Measurements from ENCODE around the gene LIN28A.
A peak's percentile ranks its signal among the peaks of the same experiment; 100 is the strongest.

LIN28A gene

DNA sequence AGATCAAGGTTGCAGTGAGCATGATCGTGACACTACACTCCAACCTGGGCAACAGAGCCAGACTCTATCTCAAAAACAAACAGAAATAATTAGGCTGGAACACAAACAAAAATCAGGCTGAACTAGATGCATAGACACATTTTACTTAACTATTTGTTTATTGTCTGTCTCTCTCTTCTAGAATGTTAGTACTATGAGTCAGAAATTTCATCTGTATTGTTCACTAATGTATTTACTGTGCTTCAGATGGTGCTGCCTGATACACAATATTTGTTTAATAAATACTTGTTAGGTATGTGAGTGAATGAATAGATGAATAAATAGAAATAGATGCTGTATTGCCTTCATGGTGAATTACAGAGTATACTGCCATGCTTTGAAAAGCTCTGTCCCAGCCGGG lies 6.0 kb upstream of the LIN28A start:
- no peak for DNase-seq (ENCODE audit: extremely low read depth, low read depth)
- TF ChIP-seq, protein P1, sequence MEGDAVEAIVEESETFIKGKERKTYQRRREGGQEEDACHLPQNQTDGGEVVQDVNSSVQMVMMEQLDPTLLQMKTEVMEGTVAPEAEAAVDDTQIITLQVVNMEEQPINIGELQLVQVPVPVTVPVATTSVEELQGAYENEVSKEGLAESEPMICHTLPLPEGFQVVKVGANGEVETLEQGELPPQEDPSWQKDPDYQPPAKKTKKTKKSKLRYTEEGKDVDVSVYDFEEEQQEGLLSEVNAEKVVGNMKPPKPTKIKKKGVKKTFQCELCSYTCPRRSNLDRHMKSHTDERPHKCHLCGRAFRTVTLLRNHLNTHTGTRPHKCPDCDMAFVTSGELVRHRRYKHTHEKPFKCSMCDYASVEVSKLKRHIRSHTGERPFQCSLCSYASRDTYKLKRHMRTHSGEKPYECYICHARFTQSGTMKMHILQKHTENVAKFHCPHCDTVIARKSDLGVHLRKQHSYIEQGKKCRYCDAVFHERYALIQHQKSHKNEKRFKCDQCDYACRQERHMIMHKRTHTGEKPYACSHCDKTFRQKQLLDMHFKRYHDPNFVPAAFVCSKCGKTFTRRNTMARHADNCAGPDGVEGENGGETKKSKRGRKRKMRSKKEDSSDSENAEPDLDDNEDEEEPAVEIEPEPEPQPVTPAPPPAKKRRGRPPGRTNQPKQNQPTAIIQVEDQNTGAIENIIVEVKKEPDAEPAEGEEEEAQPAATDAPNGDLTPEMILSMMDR (IDR thresholded peaks at IDR 0.05; ENCODE audit: low read depth, low read length): no peak

- TF ChIP-seq, protein P1 (IDR thresholded peaks at IDR 0.05; ENCODE audit: low read depth, low read length): no peak
- no peak for DNase-seq (ENCODE audit: extremely low read depth, low read depth)
These were observed 5.2 kb upstream of the LIN28A start for GRCh38 chr1:26405281-26405915.

DNA sequence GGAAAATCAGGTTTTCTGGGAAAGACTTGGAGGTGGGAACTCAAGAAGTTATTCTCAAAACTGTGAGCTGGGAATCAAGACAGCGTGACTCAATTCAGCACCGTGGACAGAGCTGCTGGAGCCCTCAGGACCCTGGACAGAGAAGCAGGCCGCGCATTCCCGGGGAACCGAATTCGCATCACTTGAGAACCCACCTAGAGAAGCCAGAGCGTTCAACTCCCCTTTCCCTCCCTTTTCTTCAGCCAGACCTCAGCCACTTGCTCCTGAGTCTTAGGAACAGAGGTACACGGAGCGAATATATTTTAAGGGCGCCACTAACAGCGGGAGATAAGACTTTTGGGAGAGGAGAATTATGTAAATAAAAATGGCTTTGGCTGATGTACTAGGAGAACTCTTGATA lies 2.0 kb upstream of the LIN28A start:
- DNase-seq (ENCODE audit: extremely low read depth, low read depth): peak; percentile 29

DNA sequence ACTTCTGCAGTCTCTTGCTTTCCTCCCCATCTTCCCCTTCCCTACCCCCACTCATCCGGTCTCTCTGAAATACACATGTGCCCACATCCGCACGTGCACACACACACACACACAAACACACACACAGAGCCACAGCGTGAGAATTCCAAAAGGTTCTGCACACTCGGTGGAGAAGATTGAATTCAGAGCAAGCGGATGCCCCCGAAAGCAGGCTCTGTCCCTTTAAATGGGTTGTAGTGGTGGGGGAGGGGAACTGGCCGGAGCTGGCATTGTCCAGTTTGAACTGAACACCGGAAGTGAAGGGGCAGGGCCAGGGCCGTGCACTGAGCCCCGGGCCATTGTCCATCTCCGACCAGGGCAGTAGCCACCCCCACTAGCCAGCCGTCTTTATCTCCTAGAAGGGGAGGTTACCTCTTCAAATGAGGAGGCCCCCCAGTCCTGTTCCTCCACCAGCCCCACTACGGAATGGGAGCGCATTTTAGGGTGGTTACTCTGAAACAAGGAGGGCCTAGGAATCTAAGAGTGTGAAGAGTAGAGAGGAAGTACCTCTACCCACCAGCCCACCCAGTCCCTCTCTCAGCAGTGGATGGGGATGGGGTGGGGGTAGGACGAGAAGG lies 1.3 kb upstream of the LIN28A start:
- TF ChIP-seq, protein P1 (IDR thresholded peaks at IDR 0.05; ENCODE audit: low read depth, low read length): no peak
- DNase-seq (ENCODE audit: extremely low read depth, low read depth): no peak

More for the DNA sequence above, 2.0 kb upstream of the LIN28A start:
- TF ChIP-seq, protein P1 (IDR thresholded peaks at IDR 0.05; ENCODE audit: low read depth, low read length): no peak

DNA sequence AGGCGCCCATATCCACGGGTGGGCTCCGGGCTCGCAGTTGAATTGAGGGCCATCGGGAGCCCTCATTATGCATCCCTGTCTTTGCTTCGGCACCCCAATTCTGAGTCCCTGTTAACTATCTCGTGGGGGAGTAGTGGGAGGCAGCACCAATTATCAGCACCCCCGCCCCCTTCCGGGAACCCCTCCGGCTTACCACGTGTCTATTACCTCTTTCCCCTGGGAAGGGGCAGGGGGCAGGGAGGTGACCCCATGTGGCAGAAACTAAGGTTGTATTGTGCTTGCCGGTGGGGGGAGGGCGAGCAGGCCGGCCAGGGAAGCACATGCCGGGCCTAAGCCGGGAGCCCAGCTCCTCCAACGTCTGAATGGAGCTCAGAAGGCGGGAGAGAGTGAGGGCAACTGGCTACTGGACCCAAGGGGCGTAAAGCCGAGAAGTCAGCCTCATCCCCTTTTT lies 1.0 kb downstream of the LIN28A start:
- TF ChIP-seq, protein P1 (IDR thresholded peaks at IDR 0.05; ENCODE audit: low read depth, low read length): no peak
- no peak for DNase-seq (ENCODE audit: extremely low read depth, low read depth)

DNA sequence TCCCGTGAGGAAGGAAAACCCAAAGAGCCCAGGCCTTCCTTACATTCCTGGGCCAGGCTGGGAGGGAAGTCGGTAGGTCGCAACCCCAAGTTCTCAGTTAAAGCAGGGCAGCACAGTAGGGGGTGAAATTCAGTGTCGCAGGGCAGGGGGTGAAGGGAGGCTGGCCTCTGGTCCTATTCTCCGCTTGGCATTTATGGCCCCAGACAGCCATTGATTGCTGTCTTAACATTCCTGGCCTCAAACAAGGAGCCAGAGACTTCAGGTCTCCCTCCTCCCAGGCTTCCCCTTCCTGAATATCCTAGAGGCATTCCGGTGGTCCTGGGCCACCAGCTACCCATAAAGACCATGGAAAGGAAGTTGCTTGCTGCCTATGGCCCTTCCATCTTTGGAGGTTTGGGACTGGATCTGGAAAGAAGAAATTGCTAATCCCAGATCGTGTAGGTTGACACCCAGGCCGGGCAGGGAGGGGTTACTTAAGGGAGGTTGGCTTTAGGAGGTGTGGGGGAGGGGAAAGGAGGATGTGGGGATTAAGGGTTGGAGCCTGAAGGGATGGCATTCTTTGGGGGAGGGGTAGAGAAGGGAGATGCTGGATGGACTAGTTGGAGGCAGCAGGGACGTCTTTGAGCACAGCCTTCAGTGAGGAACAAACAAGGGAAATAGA lies 1.7 kb downstream of the LIN28A start:
- DNase-seq (ENCODE audit: extremely low read depth, low read depth): no peak
- TF ChIP-seq, protein P1 (IDR thresholded peaks at IDR 0.05; ENCODE audit: low read depth, low read length): no peak

DNA sequence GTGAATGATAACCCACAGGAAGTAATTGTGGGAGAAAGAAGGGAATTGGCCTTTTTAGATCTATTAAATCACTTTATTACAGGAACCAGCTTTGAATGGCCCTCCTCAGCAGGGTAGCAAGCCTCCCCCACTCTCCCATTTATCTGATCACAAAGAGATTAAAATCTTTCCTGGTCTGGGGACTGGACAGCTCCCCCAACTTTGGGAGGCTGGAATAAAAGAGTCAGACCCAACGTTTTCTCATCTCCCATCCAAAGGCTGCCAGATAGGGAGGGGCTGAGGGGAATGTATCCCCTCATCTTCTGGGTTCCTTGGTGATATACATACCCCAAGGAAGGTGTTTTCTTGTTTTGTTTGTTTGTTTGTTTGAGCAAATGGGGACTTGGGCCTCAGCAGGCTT lies 2.4 kb downstream of the LIN28A start:
- DNase-seq (ENCODE audit: extremely low read depth, low read depth): no peak
- TF ChIP-seq, protein P1 (IDR thresholded peaks at IDR 0.05; ENCODE audit: low read depth, low read length): no peak

Data from AG09319 (cell line).